Measurements from ENCODE around the gene GRIK3.
A peak's percentile ranks its signal among the peaks of the same experiment; 100 is the strongest.

The GRIK3 gene

GRCh38 chr1:36857754-36858153, 176.6 kb downstream of the GRIK3 start:
- Histone ChIP-seq H3K27ac (ENCODE audit: extremely low read depth, low read depth, low read length) (no peak overlapping the region), H3K36me3 (ENCODE audit: control insufficient read depth in 2 of 2, insufficient read depth in 1 of 2, low read length in 2 of 2) (no peaks in the 10 kb centered on the region), H3K4me1 (ENCODE audit: control insufficient read depth, insufficient read depth, low read length) (no peaks in the 10 kb centered on the region), H3K9me3 (ENCODE audit: control insufficient read depth, insufficient read depth, low read depth, low read length) (no peaks in the 10 kb centered on the region), H3K4me3 (ENCODE audit: low read depth, low read length) (no peak overlapping the region)
- CTCF ChIA-PET = interaction anchor here (0.8 kb wide), 1 partner anchor 746 kb away, joined by 3 read pairs; no protein-coding TSS in a partner anchor
- POLR2A ChIA-PET = no interaction called here
- no peak for TF ChIP-seq ZNF155 (tag by site-specific recombination; IDR thresholded peaks at IDR 0.05)
- no peak for TF ChIP-seq ZNF366 (tag by site-specific recombination; conservative IDR thresholded peaks at IDR 0.05)
- TF ChIP-seq ZNF529 (tag by site-specific recombination; IDR thresholded peaks at IDR 0.05; ENCODE audit: insufficient replicate concordance) = no peak
- no peak for TF ChIP-seq ZNF76 (tag by site-specific recombination; IDR thresholded peaks at IDR 0.05; ENCODE audit: borderline replicate concordance, low read depth)

DNA sequence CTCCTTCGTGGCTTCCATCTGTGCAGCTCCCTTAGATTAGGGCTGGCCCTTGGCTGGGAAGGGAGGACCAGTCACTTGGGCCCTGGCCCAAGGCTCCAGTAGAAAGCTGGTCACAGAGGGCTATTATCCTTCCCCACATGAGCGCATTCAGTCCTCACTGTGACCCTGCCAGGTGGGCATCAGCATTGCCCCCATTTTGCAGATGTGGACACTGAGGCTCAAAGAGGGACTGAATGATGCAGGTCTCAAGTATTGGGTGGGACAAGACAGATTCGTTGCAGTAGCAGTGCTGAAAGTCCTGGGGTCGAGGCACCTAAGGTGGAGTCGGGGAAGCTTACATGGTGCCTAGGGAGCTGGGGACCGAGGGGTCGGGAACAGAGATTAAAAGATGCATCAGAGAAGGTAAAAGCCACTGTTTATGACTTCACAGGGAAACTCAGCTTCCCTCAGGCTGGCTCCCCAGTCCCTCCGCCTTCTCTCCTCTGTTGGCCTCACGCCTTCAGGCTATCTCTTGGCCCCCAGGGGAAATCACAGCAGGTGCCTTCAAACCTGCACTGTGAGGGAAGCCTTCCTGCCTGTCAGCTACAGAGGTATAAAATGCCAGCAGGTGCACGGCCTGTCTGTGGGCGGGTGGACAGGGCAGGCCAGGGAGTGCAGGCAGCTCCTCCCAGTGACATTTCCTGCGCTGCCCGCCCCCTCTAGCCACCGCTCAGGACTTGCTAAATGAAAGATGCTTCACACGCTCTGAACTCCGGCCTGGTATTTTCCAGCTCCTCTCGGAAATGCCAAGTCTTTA, 178.4 kb downstream of the GRIK3 start:
- TF ChIP-seq ZIC2 (tag by site-specific recombination; IDR thresholded peaks at IDR 0.05) = peak; percentile 98
- TF ChIP-seq ZNF549 (tag by site-specific recombination; IDR thresholded peaks at IDR 0.05) = no peak
- peak; percentile 50; the same call in 1 of the 2 replicates for TF ChIP-seq ZFHX2 (tag by site-specific recombination; conservative IDR thresholded peaks at IDR 0.05)
- CTCF ChIA-PET = interaction anchor here (3.5 kb wide), 1 partner anchor 9 kb away, joined by 25 read pairs; no protein-coding TSS in a partner anchor
- POLR2A ChIA-PET = no interaction called here
- Histone ChIP-seq H3K36me3 (ENCODE audit: control insufficient read depth in 2 of 2, insufficient read depth in 1 of 2, low read length in 2 of 2) (no peaks in the 10 kb centered on the region), H3K4me3 (ENCODE audit: low read depth, low read length) (no peak overlapping the region), H3K4me1 (ENCODE audit: control insufficient read depth, insufficient read depth, low read length) (no peaks in the 10 kb centered on the region), H3K27ac (ENCODE audit: extremely low read depth, low read depth, low read length) (no peak overlapping the region), H3K9me3 (ENCODE audit: control insufficient read depth, insufficient read depth, low read depth, low read length) (no peaks in the 10 kb centered on the region)

DNA sequence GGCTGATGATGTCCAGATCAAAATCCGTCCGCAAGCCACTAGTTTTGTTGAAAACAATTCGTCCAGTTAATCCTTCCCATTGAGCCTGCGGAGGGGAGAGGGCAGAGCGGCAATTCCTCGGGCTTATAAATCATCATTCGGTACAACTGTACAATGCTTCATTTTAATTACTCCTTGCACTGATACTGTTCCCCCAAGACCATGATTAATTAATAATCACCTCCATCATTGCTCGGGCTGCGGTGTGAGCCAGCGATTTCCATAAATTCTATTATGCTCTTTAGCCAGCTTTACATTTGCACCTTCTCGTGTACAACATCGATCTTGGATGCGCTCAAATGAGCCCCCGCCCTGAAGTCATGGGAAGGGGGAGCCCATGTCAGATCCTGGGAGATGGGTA, 180.7 kb downstream of the GRIK3 start:
- no peak for TF ChIP-seq ZNF530 (tag by site-specific recombination; IDR thresholded peaks at IDR 0.05; ENCODE audit: low read depth)
- H3K9me3 ChIP-seq (ENCODE audit: control insufficient read depth, insufficient read depth, low read depth, low read length) = no peaks in the 10 kb centered on the region
- no peak overlapping the region for H3K4me3 ChIP-seq (ENCODE audit: low read depth, low read length)
- no peaks in the 10 kb centered on the region for H3K4me1 ChIP-seq (ENCODE audit: control insufficient read depth, insufficient read depth, low read length)
- CTCF ChIA-PET = interaction anchor here (3.5 kb wide), 1 partner anchor 11 kb away, joined by 25 read pairs; no protein-coding TSS in a partner anchor
- H3K36me3 ChIP-seq (ENCODE audit: control insufficient read depth in 2 of 2, insufficient read depth in 1 of 2, low read length in 2 of 2) = no peaks in the 10 kb centered on the region
- POLR2A ChIA-PET = no interaction called here
- H3K27ac ChIP-seq (ENCODE audit: extremely low read depth, low read depth, low read length) = no peak overlapping the region

GRCh38 chr1:36852586-36852985, 181.7 kb downstream of the GRIK3 start:
- no peaks in the 10 kb centered on the region for H3K9me3 ChIP-seq (ENCODE audit: control insufficient read depth, insufficient read depth, low read depth, low read length)
- TF ChIP-seq SALL2 (tag by site-specific recombination; IDR thresholded peaks at IDR 0.05; ENCODE audit: borderline replicate concordance) (no peak), ZNF248 (tag by site-specific recombination; IDR thresholded peaks at IDR 0.05) (no peak), ZNF544 (tag by site-specific recombination; IDR thresholded peaks at IDR 0.05) (no peak), KLF7 (tag by site-specific recombination; IDR thresholded peaks at IDR 0.05; ENCODE audit: borderline replicate concordance) (no peak), ZNF211 (tag by site-specific recombination; IDR thresholded peaks at IDR 0.05; ENCODE audit: low read depth) (no peak), ZNF292 (tag by site-specific recombination; IDR thresholded peaks at IDR 0.05; ENCODE audit: borderline replicate concordance, low read depth) (no peak), TRIM28 (IDR thresholded peaks at IDR 0.05; ENCODE audit: borderline replicate concordance, low read length) (no peak), ZNF239 (tag by site-specific recombination; IDR thresholded peaks at IDR 0.05) (no peak), ZNF114 (tag by site-specific recombination; IDR thresholded peaks at IDR 0.05) (no peak), ZFP41 (tag by site-specific recombination; IDR thresholded peaks at IDR 0.05; ENCODE audit: borderline replicate concordance) (no peak), ZNF423 (tag by site-specific recombination; IDR thresholded peaks at IDR 0.05) (no peak), SCRT1 (tag by site-specific recombination; IDR thresholded peaks at IDR 0.05; ENCODE audit: borderline replicate concordance) (no peak), ZBTB7A (tag by site-specific recombination; IDR thresholded peaks at IDR 0.05; ENCODE audit: low read depth) (no peak), ZEB2 (tag by site-specific recombination; IDR thresholded peaks at IDR 0.05) (no peak), ZNF19 (tag by site-specific recombination; IDR thresholded peaks at IDR 0.05; ENCODE audit: low read depth) (no peak), HOXC10 (CRISPR knock-in tag; IDR thresholded peaks at IDR 0.05) (no peak), ZNF785 (tag by site-specific recombination; IDR thresholded peaks at IDR 0.05) (no peak), KLF8 (tag by site-specific recombination; IDR thresholded peaks at IDR 0.05) (no peak)
- TF ChIP-seq, protein P1, sequence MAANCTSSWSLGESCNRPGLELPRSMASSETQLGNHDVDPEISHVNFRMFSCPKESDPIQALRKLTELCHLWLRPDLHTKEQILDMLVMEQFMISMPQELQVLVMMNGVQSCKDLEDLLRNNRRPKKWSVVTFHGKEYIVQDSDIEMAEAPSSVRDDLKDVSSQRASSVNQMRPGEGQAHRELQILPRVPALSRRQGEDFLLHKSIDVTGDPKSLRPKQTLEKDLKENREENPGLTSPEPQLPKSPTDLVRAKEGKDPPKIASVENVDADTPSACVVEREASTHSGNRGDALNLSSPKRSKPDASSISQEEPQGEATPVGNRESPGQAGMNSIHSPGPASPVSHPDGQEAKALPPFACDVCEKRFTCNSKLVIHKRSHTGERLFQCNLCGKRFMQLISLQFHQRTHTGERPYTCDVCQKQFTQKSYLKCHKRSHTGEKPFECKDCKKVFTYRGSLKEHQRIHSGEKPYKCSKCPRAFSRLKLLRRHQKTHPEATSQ (tag by site-specific recombination; IDR thresholded peaks at IDR 0.05) = no peak
- CTCF ChIA-PET = no interaction called here
- POLR2A ChIA-PET = no interaction called here
- H3K4me3 ChIP-seq (ENCODE audit: low read depth, low read length) = no peak overlapping the region
- no peak overlapping the region for H3K27ac ChIP-seq (ENCODE audit: extremely low read depth, low read depth, low read length)
- H3K4me1 ChIP-seq (ENCODE audit: control insufficient read depth, insufficient read depth, low read length) = no peaks in the 10 kb centered on the region
- no peaks in the 10 kb centered on the region for H3K36me3 ChIP-seq (ENCODE audit: control insufficient read depth in 2 of 2, insufficient read depth in 1 of 2, low read length in 2 of 2)
